Thyroid gland (tissue), 4 donors: ENCODE measurements around the gene LARGE1.

Experiments
- CTCF ChIP-seq, 6 experiments: fragments of 200-600 bp in 3 of 6; fragments of 450-650 bp in 3 of 6; sonication (generic) in 3 of 6; IDR thresholded peaks; one replicate each; pipeline ENCODE4 v1.5.1; 2016 to 2019; ENCODE audit warnings: antibody characterized with exemption in 6 of 6, mild to moderate bottlenecking in 2 of 6, inconsistent platforms in 1 of 6, moderate library complexity in 1 of 6
- POLR2A ChIP-seq, 2 donors: fragments of 450-650 bp; IDR thresholded peaks; one replicate each; pipeline ENCODE4 v1.6.1; 2017; ENCODE audit warnings: antibody characterized with exemption in 2 of 2, mild to moderate bottlenecking in 2 of 2, moderate library complexity in 1 of 2

- TF ChIP-seq CTCF (IDR thresholded peaks at IDR 0.05): no peak
- no peak for TF ChIP-seq POLR2A (IDR thresholded peaks at IDR 0.05)
Observed at GRCh38 chr22:33850724-33851123, 69.6 kb downstream of the LARGE1 start.
